Tongue (tissue), 2 donors: ENCODE data around the gene CELSR1. TPM values are rescaled to one million over a fixed set of nuclear protein-coding genes. Genes with fewer than 3 reads are reported as not detected.

Experiments
- DNase-seq: peaks from one replicate; pipeline ENCODE4 v3.0.0-alpha.2; 2015
- total RNA-seq: library from RNA; depleted of rRNA; stranded (reverse); fragments of >200 nt; gene quantifications from one replicate; pipeline ENCODE4 v1.2.3, GENCODE V29; 2014

Gene CELSR1
- total RNA-seq, 1 donor from 2014 or later, result 18.1 TPM

- DNase-seq, result no peak
Observed at GRCh38 chr22:46443850-46444389, 93.5 kb downstream of the CELSR1 start.

- DNase-seq, result no peak
Observed at GRCh38 chr22:46442217-46442853, 95.1 kb downstream of the CELSR1 start.

GRCh38 chr22:46439576-46440465, 97.6 kb downstream of the CELSR1 start:
- DNase-seq, result no peak

GRCh38 chr22:46439111-46439510, 98.3 kb downstream of the CELSR1 start:
- no peak for DNase-seq

- no peak for DNase-seq
Observed at GRCh38 chr22:46437671-46438440, 99.6 kb downstream of the CELSR1 start.

- no peak for DNase-seq
Observed at GRCh38 chr22:46436595-46437175, 100.7 kb downstream of the CELSR1 start.

- no peak for DNase-seq
Observed at GRCh38 chr22:46433318-46433717, 104.1 kb downstream of the CELSR1 start.

GRCh38 chr22:46432164-46433068, 105.0 kb downstream of the CELSR1 start:
- no peak for DNase-seq

- DNase-seq, result peak; percentile 62
Observed at GRCh38 chr22:46430961-46431838, 106.2 kb downstream of the CELSR1 start.

GRCh38 chr22:46429325-46429853, 108.0 kb downstream of the CELSR1 start:
- DNase-seq, result no peak

- DNase-seq, result no peak
Observed at GRCh38 chr22:46428602-46429324, 108.7 kb downstream of the CELSR1 start.

- DNase-seq, result no peak
Observed at GRCh38 chr22:46428171-46428570, 109.2 kb downstream of the CELSR1 start.

GRCh38 chr22:46425016-46425415, 112.4 kb downstream of the CELSR1 start:
- no peak for DNase-seq

GRCh38 chr22:46424496-46424895, 112.9 kb downstream of the CELSR1 start:
- no peak for DNase-seq

- peak; percentile 65 for DNase-seq
Observed at GRCh38 chr22:46422896-46423295, 114.5 kb downstream of the CELSR1 start.

- peak; percentile 14 for DNase-seq
Observed at GRCh38 chr22:46421267-46421666, 116.2 kb downstream of the CELSR1 start.

GRCh38 chr22:46419754-46420571, 117.5 kb downstream of the CELSR1 start:
- no peak for DNase-seq

GRCh38 chr22:46418827-46419226, 118.6 kb downstream of the CELSR1 start:
- peak; percentile 75 for DNase-seq
